Endothelial cell of umbilical vein (primary cell): Measurements from ENCODE around the gene FES. TPM values are rescaled to one million over a fixed set of nuclear protein-coding genes. Genes with fewer than 3 reads are reported as not detected.
A peak's percentile ranks its signal among the peaks of the same experiment; 100 is the strongest.

Source experiments
- BruUV-seq: library from RNA; stranded (reverse); fragments of 400-500 nt; replicated peaks from 2 replicates; lab custom pipeline; 2021; lab: Mats Ljungman, UMichigan
- CTCF ChIA-PET: fragments of 300-600, 350-600 bp; sonication (Branson Sonifier 250); formaldehyde crosslinking; loops from one replicate; lab custom pipeline; 2021; ENCODE audit warnings: antibody characterized with exemption, inconsistent platforms; lab: Charles Lee
- POLR2A ChIA-PET: fragments of 300-600, 350-600 bp; sonication (Branson Sonifier 250); formaldehyde crosslinking; loops from one replicate; lab custom pipeline; 2021; ENCODE audit warnings: antibody characterized with exemption, inconsistent platforms; lab: Charles Lee
- DNase-seq: peaks from one replicate; pipeline ENCODE4 v3.0.0-alpha.2; 2011; ENCODE audit warnings: low read depth, low spot score
- FAIRE-seq: peaks from 2 replicates; lab custom pipeline; 2011; peaks lifted over from hg19 to GRCh38; lab: Jason Lieb, UNC
- H2AFZ ChIP-seq: 2 replicates; pipeline ENCODE4 v1.6.0; 2012; ENCODE audit warnings: low read depth, low read length, control low read depth, inconsistent platforms
- H3K27ac ChIP-seq: 2 replicates; pipeline ENCODE4 v1.5.1; 2011; ENCODE audit warnings: low read depth, mild to moderate bottlenecking, control low read depth, low read length, moderate library complexity; ENCODE audit not compliant: insufficient read depth
- H3K27me3 ChIP-seq, 2 experiments: 2 replicates each; pipeline versions ENCODE4 v1.6.0 to v1.6.1; 2011; ENCODE audit warnings: low read length in 2 of 2, mixed read lengths in 1 of 2; ENCODE audit not compliant: control insufficient read depth in 2 of 2, insufficient read depth in 2 of 2
- H3K36me3 ChIP-seq, 2 experiments: 2 replicates in 1 of 2; 3 replicates in 1 of 2; pipeline ENCODE4 v1.5.1; 2011; ENCODE audit warnings: low read length in 2 of 2, mild to moderate bottlenecking in 1 of 2, moderate library complexity in 1 of 2; ENCODE audit not compliant: control insufficient read depth in 2 of 2, insufficient read depth in 2 of 2; ENCODE audit errors: extremely low read depth in 1 of 2
- H3K4me1 ChIP-seq: 3 replicates; pipeline ENCODE4 v1.5.1; 2011; ENCODE audit warnings: mild to moderate bottlenecking, low read length; ENCODE audit not compliant: control insufficient read depth, insufficient read depth; ENCODE audit errors: extremely low read depth
- H3K4me2 ChIP-seq: 2 replicates; pipeline ENCODE4 v1.6.1; 2011; ENCODE audit warnings: low read length, control low read depth, mixed read lengths; ENCODE audit not compliant: insufficient read depth
- H3K4me3 ChIP-seq, 3 experiments: fragments of 200-600 bp in 1 of 3; sonication (generic), shearing (Covaris generic) in 1 of 3; replicated peaks in 1 of 3; 2 replicates each; pipeline ENCODE4 v1.5.1; 2011 to 2016; ENCODE audit warnings: control low read depth in 3 of 3, low read length in 3 of 3, mild to moderate bottlenecking in 2 of 3, inconsistent platforms in 1 of 3, low read depth in 1 of 3, moderate library complexity in 1 of 3; ENCODE audit not compliant: insufficient read depth in 1 of 3
- H3K79me2 ChIP-seq: 2 replicates; pipeline ENCODE4 v1.6.0; 2012; ENCODE audit warnings: low read length, inconsistent platforms; ENCODE audit not compliant: control insufficient read depth, insufficient read depth
- H3K9ac ChIP-seq: replicated peaks from 2 replicates; pipeline ENCODE3; 2011; ENCODE audit warnings: low read length, control low read depth; ENCODE audit not compliant: insufficient read depth; ENCODE audit errors: extremely low read depth
- H3K9me1 ChIP-seq: replicated peaks from 3 replicates; pipeline ENCODE4 v1.6.0; 2011; ENCODE audit warnings: mild to moderate bottlenecking, low read length; ENCODE audit not compliant: control insufficient read depth, insufficient read depth; ENCODE audit errors: extremely low read depth
- H3K9me3 ChIP-seq: replicated peaks from 2 replicates; pipeline ENCODE4 v1.5.1; 2012; ENCODE audit warnings: low read length, inconsistent platforms; ENCODE audit not compliant: control insufficient read depth, insufficient read depth
- H4K20me1 ChIP-seq: replicated peaks from 2 replicates; pipeline ENCODE3; 2011; ENCODE audit warnings: mild to moderate bottlenecking, low read length; ENCODE audit not compliant: control insufficient read depth, insufficient read depth; ENCODE audit errors: extremely low read depth
- CTCF ChIP-seq, 2 donors: IDR thresholded peaks; 1 replicate in 1 of 2; 2 replicates in 1 of 2; pipeline ENCODE4 v1.5.1; 2011; ENCODE audit warnings: low read length in 2 of 2, mild to moderate bottlenecking in 2 of 2, moderate library complexity in 2 of 2, control low read depth in 1 of 2, inconsistent platforms in 1 of 2, low read depth in 1 of 2; ENCODE audit not compliant: insufficient read depth in 1 of 2; ENCODE audit errors: extremely low read depth in 1 of 2
- EZH2 ChIP-seq: IDR thresholded peaks from 2 replicates; pipeline ENCODE4 v1.6.1; 2012; ENCODE audit warnings: borderline replicate concordance, low read depth, mild to moderate bottlenecking, moderate library complexity, low read length, inconsistent platforms; ENCODE audit not compliant: severe bottlenecking
- FOS ChIP-seq: IDR thresholded peaks from 2 replicates; pipeline ENCODE4 v1.6.1; 2011; ENCODE audit warnings: mild to moderate bottlenecking, low read length, moderate library complexity, borderline replicate concordance; ENCODE audit not compliant: insufficient read depth
- GATA2 ChIP-seq: IDR thresholded peaks from 2 replicates; pipeline ENCODE4 v1.7.0; 2011; ENCODE audit warnings: low read depth, mild to moderate bottlenecking, moderate library complexity, mixed read lengths, low read length; ENCODE audit not compliant: insufficient read length, insufficient read depth
- JUN ChIP-seq: IDR thresholded peaks from 2 replicates; pipeline ENCODE4 v1.6.1; 2011; ENCODE audit warnings: borderline replicate concordance, low read depth; ENCODE audit not compliant: insufficient read length, insufficient read depth
- MAX ChIP-seq: IDR thresholded peaks from 2 replicates; pipeline ENCODE4 v1.6.1; 2011; ENCODE audit not compliant: insufficient read depth, insufficient read length
- MYC ChIP-seq: IDR thresholded peaks from one replicate; pipeline ENCODE4 v1.6.1; 2011; ENCODE audit warnings: mild to moderate bottlenecking, low read depth, low read length
- POLR2A ChIP-seq: IDR thresholded peaks from 2 replicates; pipeline ENCODE4 v1.6.1; 2012; ENCODE audit warnings: low read depth, mild to moderate bottlenecking, control low read depth, low read length
- POLR2AphosphoS5 ChIP-seq: IDR thresholded peaks from 2 replicates; pipeline ENCODE4 v1.6.1; 2012; ENCODE audit warnings: low read depth, mild to moderate bottlenecking, control low read depth, low read length, moderate library complexity; ENCODE audit not compliant: insufficient read depth
- dilution Hi-C: fragments of 300-500 bp; cut with MboI; formaldehyde crosslinking; loops from one replicate; pipeline ENCODE4 v1.15.0; 2019; ENCODE audit warnings: low sequenced_read_pairs; ENCODE audit not compliant: extremely low pct_ligation_motif_present
- intact Hi-C: fragments of 100-400 bp; cut with micrococcal nuclease; formaldehyde crosslinking; loops from one replicate; pipeline ENCODE4 v1.10.0; 2022
- polyA plus RNA-seq, 4 experiments: library from polyadenylated mRNA; depleted of rRNA in 3 of 4; stranded (reverse) in 3 of 4; unstranded in 1 of 4; fragments of >200 nt; gene quantifications; 2 replicates each; pipeline versions ENCODE4 v1.2.1 to v1.2.3, GENCODE V29; 2011 to 2012; ENCODE audit warnings: missing spikeins in 1 of 4
- total RNA-seq: library from RNA; stranded (reverse); gene quantifications from 2 replicates; pipeline ENCODE4 v1.2.3, GENCODE V29; 2021

The FES gene
- total and polyA plus RNA-seq, 2 donors (not counting 3 experiments of a cell fraction or from before 2014, with no cell fraction given): 41.5 to 58.1 TPM

GRCh38 chr15:90902040-90902839 lies 17.9 kb downstream of the FES start:
- peak; percentile 88 for DNase-seq
- dilution Hi-C loops: no loop called here
- Histone ChIP-seq H3K4me3 (peak overlapping the region; percentile 53 to 79 (median 63)), H2AFZ (peak overlapping the region; percentile 94), H3K27ac (peak overlapping the region; percentile 51), H3K9me1 (no peaks in the 10 kb centered on the region), H3K9ac (peak overlapping the region; percentile 58), H3K4me2 (peak overlapping the region; percentile 92), H4K20me1 (no peaks in the 10 kb centered on the region), H3K9me3 (no peaks in the 10 kb centered on the region), H3K79me2 (peaks cover 4% of the 10 kb centered on the region), H3K27me3 (no peaks in the 10 kb centered on the region), H3K4me1 (peaks cover 17% of the 10 kb centered on the region), H3K36me3 (peaks cover 0 to 19% of the 10 kb centered on the region in 2 experiments)
- ChIA-PET CTCF (interaction anchor here (0.8 to 7.3 kb wide), 10 partner anchors 15 to 612 kb away, joined by 3 to 57 read pairs (median 4); partner anchors contain the start of genes HDDC3 and UNC45A), POLR2A (interaction anchor here (0.6 to 1.1 kb wide), 2 partner anchors 252 to 883 kb away, joined by 3 to 5 read pairs; no protein-coding TSS in a partner anchor)
- peak; percentile 90 for FAIRE-seq
- BruUV-seq: TSS peak; percentile 22
- intact Hi-C loops: loop anchor here (1.0 kb wide), 1 partner anchor 29 kb away; no protein-coding TSS in a partner anchor
- TF ChIP-seq FOS: no peak
- no peak for TF ChIP-seq MAX
- peak; percentile 78 for TF ChIP-seq POLR2A
- peak; percentile 55 for TF ChIP-seq POLR2AphosphoS5
- TF ChIP-seq MYC: peak; percentile 15
- TF ChIP-seq GATA2: no peak
- peak; percentile 66 to 77 for TF ChIP-seq CTCF (IDR thresholded peaks at IDR 0.05; ENCODE audit: extremely low read depth in 1 of 2, insufficient read depth in 1 of 2, low read depth in 1 of 2, low read length in 2 of 2)
- TF ChIP-seq EZH2: no peak
- TF ChIP-seq JUN: no peak
